ENCODE results near the gene ATP8A1.

Gene ATP8A1

DNA sequence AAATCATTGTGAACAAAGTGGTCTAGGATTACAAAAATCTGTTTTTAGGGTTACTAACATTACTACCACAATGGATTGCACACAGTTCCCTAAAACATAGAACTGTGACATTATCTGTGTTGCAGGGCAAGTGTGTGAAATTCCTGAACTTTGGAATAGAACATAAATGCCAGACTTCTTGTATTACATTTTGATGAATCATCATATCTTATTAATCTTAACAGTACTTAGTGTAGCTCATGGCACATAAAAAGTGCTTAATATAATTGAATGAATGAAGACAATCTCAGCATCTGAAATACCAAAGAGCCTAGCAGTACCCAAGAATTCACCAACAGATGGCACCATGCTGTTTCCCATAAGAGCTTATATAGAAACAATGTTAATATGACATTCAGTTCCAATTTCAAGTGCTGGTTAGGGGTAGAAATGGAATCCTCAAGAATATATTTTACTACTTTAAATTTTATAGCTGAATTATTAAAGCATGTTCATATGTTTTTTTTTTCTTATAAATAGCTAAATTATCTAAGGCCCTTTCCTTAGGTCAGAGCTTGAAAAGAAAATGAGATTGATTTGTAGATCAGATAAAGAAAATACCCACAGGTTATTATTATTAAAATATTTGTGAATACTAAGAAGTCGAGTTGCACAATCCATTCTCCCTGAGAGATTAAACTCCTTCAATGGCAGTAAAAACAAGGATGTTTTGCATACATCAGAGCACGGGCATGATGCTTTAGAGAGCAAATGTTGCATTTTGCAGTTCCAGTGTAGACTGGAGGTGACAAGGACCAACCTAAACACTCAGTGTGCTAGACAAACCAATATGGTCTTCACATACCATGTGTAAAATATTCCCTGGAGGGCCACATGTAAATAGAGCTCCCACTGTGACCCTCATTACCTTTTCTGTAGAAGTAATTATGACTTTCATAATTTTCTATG lies 285.3 kb downstream of the ATP8A1 start:
- Histone ChIP-seq H3K4me1 (ENCODE audit: insufficient read depth, poor library complexity, severe bottlenecking) (no peaks in the 10 kb centered on the region), H3K36me3 (ENCODE audit: low read depth) (no peaks in the 10 kb centered on the region), H3K27ac (ENCODE audit: poor library complexity, severe bottlenecking) (no peak overlapping the region), H3K4me3 (ENCODE audit: severe bottlenecking) (no peak overlapping the region), H3K27me3 (ENCODE audit: insufficient read depth, poor library complexity, severe bottlenecking) (no peaks in the 10 kb centered on the region), H3K9me3 (ENCODE audit: severe bottlenecking) (no peaks in the 10 kb centered on the region)
- ATAC-seq (ENCODE audit: low read depth) (peak; percentile 61; the same call in 2 of the 3 replicates), DNase-seq (ENCODE audit: low spot score) (no peak)
- TF ChIP-seq, protein P1, sequence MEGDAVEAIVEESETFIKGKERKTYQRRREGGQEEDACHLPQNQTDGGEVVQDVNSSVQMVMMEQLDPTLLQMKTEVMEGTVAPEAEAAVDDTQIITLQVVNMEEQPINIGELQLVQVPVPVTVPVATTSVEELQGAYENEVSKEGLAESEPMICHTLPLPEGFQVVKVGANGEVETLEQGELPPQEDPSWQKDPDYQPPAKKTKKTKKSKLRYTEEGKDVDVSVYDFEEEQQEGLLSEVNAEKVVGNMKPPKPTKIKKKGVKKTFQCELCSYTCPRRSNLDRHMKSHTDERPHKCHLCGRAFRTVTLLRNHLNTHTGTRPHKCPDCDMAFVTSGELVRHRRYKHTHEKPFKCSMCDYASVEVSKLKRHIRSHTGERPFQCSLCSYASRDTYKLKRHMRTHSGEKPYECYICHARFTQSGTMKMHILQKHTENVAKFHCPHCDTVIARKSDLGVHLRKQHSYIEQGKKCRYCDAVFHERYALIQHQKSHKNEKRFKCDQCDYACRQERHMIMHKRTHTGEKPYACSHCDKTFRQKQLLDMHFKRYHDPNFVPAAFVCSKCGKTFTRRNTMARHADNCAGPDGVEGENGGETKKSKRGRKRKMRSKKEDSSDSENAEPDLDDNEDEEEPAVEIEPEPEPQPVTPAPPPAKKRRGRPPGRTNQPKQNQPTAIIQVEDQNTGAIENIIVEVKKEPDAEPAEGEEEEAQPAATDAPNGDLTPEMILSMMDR (IDR thresholded peaks at IDR 0.05; ENCODE audit: poor library complexity, severe bottlenecking) = peak; percentile 83

DNA sequence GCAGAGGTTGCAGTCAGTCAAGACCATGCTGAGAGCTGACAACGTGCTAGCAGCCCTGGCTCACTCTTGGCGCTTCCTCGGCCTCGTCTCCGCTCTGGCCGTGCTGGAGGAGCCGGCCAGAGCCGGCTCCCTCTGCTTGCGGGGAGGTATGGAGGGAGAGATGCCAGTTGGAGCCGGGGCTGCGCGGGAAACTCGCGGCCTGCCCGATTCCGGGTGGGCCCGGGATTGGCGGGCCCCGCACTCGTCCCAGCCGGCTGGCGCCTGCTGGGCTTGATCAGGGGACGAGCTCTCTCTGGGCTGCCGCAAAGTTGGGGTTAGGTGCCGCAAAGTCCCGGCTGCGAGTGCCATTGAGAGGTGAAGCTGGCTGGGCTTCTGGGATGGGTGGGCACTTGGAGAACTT lies 287.4 kb downstream of the ATP8A1 start:
- DNase-seq (ENCODE audit: low spot score) = no peak
- no peaks in the 10 kb centered on the region for H3K9me3 ChIP-seq (ENCODE audit: severe bottlenecking)
- no peak overlapping the region for H3K4me3 ChIP-seq (ENCODE audit: severe bottlenecking)
- no peaks in the 10 kb centered on the region for H3K27me3 ChIP-seq (ENCODE audit: insufficient read depth, poor library complexity, severe bottlenecking)
- no peak for ATAC-seq (ENCODE audit: low read depth)
- H3K27ac ChIP-seq (ENCODE audit: poor library complexity, severe bottlenecking) = no peak overlapping the region
- no peaks in the 10 kb centered on the region for H3K36me3 ChIP-seq (ENCODE audit: low read depth)
- no peaks in the 10 kb centered on the region for H3K4me1 ChIP-seq (ENCODE audit: insufficient read depth, poor library complexity, severe bottlenecking)
- TF ChIP-seq, protein P1 (IDR thresholded peaks at IDR 0.05; ENCODE audit: poor library complexity, severe bottlenecking) = no peak

- Histone ChIP-seq H3K4me3 (ENCODE audit: severe bottlenecking) (no peak overlapping the region), H3K27me3 (ENCODE audit: insufficient read depth, poor library complexity, severe bottlenecking) (no peaks in the 10 kb centered on the region), H3K4me1 (ENCODE audit: insufficient read depth, poor library complexity, severe bottlenecking) (no peaks in the 10 kb centered on the region), H3K9me3 (ENCODE audit: severe bottlenecking) (no peaks in the 10 kb centered on the region), H3K27ac (ENCODE audit: poor library complexity, severe bottlenecking) (no peak overlapping the region), H3K36me3 (ENCODE audit: low read depth) (no peaks in the 10 kb centered on the region)
- DNase-seq (ENCODE audit: low spot score) (no peak), ATAC-seq (ENCODE audit: low read depth) (no peak)
- TF ChIP-seq, protein P1 (IDR thresholded peaks at IDR 0.05; ENCODE audit: poor library complexity, severe bottlenecking) = no peak
Measured at GRCh38 chr4:42366959-42367358, 289.9 kb downstream of the ATP8A1 start.

DNA sequence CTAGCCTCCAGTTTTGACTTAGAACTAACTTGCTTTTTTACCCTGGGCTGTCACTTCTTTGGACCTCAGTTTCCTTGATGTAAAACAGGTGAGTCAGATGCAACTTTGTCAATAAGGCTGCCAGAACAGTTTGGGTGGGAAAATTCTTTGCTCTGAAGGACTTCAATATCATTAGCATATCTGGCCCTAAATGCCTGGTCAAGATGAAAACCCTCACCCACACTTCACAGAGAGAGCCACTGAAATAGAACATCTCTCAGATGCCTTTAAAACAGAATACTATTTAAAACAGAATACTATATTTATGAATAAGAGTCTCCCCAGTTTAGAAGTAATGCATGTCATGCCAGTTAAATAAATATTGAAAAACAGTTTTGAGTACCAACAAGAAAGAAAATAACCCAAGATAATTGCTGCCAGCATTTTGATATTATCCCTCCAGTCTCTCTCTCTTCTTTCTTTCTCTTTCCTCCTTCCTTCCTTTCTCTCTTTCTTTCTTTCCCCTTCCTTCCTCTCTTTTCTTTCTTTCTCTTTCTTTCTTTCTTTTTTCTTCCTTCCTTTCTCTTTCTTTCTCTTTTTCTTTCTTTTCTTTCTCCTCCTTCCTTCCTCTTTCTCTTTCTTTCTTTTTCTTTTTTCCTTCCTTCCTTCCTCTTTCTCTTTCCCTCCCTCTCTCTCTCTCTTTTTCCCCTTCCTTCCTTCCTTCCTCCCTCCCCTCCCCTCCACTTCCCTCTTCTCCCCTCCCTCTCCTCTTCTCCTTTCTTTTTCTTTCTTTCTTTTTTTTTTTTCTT lies 292.4 kb downstream of the ATP8A1 start:
- H3K36me3 ChIP-seq (ENCODE audit: low read depth) = no peaks in the 10 kb centered on the region
- no peak for ATAC-seq (ENCODE audit: low read depth)
- TF ChIP-seq, protein P1 (IDR thresholded peaks at IDR 0.05; ENCODE audit: poor library complexity, severe bottlenecking) = no peak
- no peak overlapping the region for H3K4me3 ChIP-seq (ENCODE audit: severe bottlenecking)
- DNase-seq (ENCODE audit: low spot score) = no peak
- no peak overlapping the region for H3K27ac ChIP-seq (ENCODE audit: poor library complexity, severe bottlenecking)
- H3K9me3 ChIP-seq (ENCODE audit: severe bottlenecking) = no peaks in the 10 kb centered on the region
- H3K4me1 ChIP-seq (ENCODE audit: insufficient read depth, poor library complexity, severe bottlenecking) = no peaks in the 10 kb centered on the region
- no peaks in the 10 kb centered on the region for H3K27me3 ChIP-seq (ENCODE audit: insufficient read depth, poor library complexity, severe bottlenecking)
